Right lobe of liver (tissue), 4 donors: ENCODE data around the gene BICRA.

ENCODE experiments used
- POLR2A ChIP-seq: fragments of 450-650 bp; IDR thresholded peaks from one replicate; pipeline ENCODE4 v1.6.1; 2017; ENCODE audit warnings: antibody characterized with exemption, mild to moderate bottlenecking
- TF ChIP-seq, protein P1 (sequence below), 4 donors: fragments of 200-600 bp in 3 of 4; fragments of 450-650 bp in 1 of 4; IDR thresholded peaks; one replicate each; pipeline versions ENCODE4 v1.5.1 to v1.8.0; 2016 to 2022; ENCODE audit warnings: antibody characterized with exemption in 4 of 4, mild to moderate bottlenecking in 2 of 4
- donor health status: DM: no; HTN: no; CAD: no.
- donor health status: DM: no; HTN: no; CAD: no.
- donor health status: DM: no; HTN: yes; CAD: no.

DNA sequence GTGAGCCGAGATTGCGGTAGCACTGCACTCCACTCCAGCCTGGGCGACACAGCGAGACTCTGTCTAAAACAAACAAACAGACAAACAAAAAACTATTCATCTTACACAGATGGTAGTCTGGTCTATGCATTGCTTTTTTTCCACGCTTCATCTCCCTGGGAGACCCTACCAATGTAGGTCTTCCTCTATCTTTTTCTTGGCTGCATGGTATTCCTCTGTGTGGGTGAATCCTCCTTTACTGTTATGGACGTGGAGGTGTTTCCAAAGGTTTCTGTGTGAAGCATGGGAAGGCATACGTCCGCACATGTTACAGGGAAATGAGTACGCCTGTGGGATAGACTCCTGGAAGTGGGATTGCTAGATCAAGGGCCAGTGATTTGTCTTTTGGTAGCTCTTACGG, 5.6 kb downstream of the BICRA start:
- TF ChIP-seq POLR2A = no peak
- TF ChIP-seq, protein P1, sequence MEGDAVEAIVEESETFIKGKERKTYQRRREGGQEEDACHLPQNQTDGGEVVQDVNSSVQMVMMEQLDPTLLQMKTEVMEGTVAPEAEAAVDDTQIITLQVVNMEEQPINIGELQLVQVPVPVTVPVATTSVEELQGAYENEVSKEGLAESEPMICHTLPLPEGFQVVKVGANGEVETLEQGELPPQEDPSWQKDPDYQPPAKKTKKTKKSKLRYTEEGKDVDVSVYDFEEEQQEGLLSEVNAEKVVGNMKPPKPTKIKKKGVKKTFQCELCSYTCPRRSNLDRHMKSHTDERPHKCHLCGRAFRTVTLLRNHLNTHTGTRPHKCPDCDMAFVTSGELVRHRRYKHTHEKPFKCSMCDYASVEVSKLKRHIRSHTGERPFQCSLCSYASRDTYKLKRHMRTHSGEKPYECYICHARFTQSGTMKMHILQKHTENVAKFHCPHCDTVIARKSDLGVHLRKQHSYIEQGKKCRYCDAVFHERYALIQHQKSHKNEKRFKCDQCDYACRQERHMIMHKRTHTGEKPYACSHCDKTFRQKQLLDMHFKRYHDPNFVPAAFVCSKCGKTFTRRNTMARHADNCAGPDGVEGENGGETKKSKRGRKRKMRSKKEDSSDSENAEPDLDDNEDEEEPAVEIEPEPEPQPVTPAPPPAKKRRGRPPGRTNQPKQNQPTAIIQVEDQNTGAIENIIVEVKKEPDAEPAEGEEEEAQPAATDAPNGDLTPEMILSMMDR (IDR thresholded peaks at IDR 0.05) = no peak
